Right lobe of liver (tissue), 4 donors: ENCODE data around the gene MAML2.

Experiments used
- POLR2A ChIP-seq: fragments of 450-650 bp; IDR thresholded peaks from one replicate; pipeline ENCODE4 v1.6.1; 2017; ENCODE audit warnings: antibody characterized with exemption, mild to moderate bottlenecking
- TF ChIP-seq, protein P1 (sequence below), 4 donors: fragments of 200-600 bp in 3 of 4; fragments of 450-650 bp in 1 of 4; IDR thresholded peaks; one replicate each; pipeline versions ENCODE4 v1.5.1 to v1.8.0; 2016 to 2022; ENCODE audit warnings: antibody characterized with exemption in 4 of 4, mild to moderate bottlenecking in 2 of 4
- donor health status: DM: no; HTN: no; CAD: no.
- donor health status: DM: no; HTN: no; CAD: no.
- donor health status: DM: no; HTN: yes; CAD: no.

DNA sequence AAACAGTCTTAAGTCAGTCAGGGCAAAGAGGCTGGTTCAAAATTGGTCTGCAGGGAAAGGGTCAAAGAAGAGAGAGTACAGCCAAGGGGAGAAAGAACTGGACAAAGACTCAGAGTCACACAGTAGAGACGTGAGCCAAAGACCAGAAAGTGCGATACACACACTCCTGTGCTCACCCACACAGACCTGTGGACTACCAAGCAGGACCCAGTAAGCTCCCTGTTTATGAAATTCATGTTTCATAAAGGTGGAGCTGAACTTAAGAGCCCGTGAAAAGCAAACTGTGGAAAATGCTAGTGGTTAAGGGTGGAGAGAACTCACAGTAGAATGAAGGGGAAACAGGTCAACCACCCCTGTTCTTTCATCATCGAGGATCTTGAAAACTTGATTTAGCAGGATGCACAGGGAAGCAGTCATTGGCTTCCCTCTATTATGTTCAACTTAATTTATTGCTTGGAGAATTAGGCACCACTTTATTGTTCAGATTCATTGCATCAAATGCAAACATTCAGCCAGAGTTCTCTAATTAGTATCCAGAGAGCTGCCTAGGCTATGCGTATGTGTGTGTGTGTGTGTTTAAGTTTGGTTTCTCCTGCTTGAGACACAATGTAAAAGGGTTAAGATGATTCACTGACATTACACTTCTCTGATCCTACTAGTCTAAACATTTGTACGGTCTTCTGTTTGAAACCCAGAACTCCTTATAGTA is 258.2 kb downstream of the MAML2 start:
- TF ChIP-seq, protein P1, sequence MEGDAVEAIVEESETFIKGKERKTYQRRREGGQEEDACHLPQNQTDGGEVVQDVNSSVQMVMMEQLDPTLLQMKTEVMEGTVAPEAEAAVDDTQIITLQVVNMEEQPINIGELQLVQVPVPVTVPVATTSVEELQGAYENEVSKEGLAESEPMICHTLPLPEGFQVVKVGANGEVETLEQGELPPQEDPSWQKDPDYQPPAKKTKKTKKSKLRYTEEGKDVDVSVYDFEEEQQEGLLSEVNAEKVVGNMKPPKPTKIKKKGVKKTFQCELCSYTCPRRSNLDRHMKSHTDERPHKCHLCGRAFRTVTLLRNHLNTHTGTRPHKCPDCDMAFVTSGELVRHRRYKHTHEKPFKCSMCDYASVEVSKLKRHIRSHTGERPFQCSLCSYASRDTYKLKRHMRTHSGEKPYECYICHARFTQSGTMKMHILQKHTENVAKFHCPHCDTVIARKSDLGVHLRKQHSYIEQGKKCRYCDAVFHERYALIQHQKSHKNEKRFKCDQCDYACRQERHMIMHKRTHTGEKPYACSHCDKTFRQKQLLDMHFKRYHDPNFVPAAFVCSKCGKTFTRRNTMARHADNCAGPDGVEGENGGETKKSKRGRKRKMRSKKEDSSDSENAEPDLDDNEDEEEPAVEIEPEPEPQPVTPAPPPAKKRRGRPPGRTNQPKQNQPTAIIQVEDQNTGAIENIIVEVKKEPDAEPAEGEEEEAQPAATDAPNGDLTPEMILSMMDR (IDR thresholded peaks at IDR 0.05) = no peak
- TF ChIP-seq POLR2A = no peak
